Upper lobe of left lung (tissue), 6 donors: Measurements from ENCODE around the gene ELOVL5. TPM values are rescaled to one million over a fixed set of nuclear protein-coding genes. Genes with fewer than 3 reads are reported as not detected.

Experiments
- ATAC-seq, 2 donors: fragments of 200-7000 bp; cut with Tn5 transposase; one replicate each; pipeline ENCODE4 v1.9.1; 2022; ENCODE audit warnings: mild to moderate bottlenecking in 2 of 2, moderate library complexity in 2 of 2; ENCODE audit not compliant: low FRiP score in 2 of 2
- DNase-seq, 2 donors: peaks; one replicate each; pipeline ENCODE4 v3.0.0-alpha.2; 2019 to 2020
- H3K27ac ChIP-seq, 4 donors: fragments of 200-600 bp; sonication (generic); one replicate each; pipeline ENCODE4 v1.5.1; 2016 to 2019
- H3K27me3 ChIP-seq, 4 donors: fragments of 200-600 bp; sonication (generic); one replicate each; pipeline ENCODE4 v1.5.1; 2017 to 2019
- H3K36me3 ChIP-seq, 4 donors: fragments of 200-600 bp; sonication (generic); one replicate each; pipeline ENCODE4 v1.5.1; 2016 to 2019
- H3K4me1 ChIP-seq, 4 donors: fragments of 200-600 bp; sonication (generic); one replicate each; pipeline ENCODE4 v1.5.1; 2018 to 2019
- H3K4me3 ChIP-seq, 4 donors: fragments of 200-600 bp; sonication (generic); one replicate each; pipeline ENCODE4 v1.5.1; 2017 to 2019; ENCODE audit warnings: mild to moderate bottlenecking in 2 of 4, moderate library complexity in 1 of 4
- H3K9me3 ChIP-seq, 4 donors: fragments of 200-600 bp; sonication (generic); one replicate each; pipeline ENCODE4 v1.5.1; 2018 to 2019
- EP300 ChIP-seq, 4 donors: sonication (generic); formaldehyde crosslinking; IDR thresholded peaks; one replicate each; pipeline ENCODE4 v1.5.1; 2017; ENCODE audit warnings: antibody characterized with exemption in 4 of 4, control low read depth in 2 of 4
- POLR2A ChIP-seq, 4 donors: fragments of 450-650 bp; IDR thresholded peaks; one replicate each; pipeline ENCODE4 v1.5.1; 2016 to 2017; ENCODE audit warnings: antibody characterized with exemption in 4 of 4, mild to moderate bottlenecking in 2 of 4
- POLR2AphosphoS5 ChIP-seq, 2 donors: sonication (generic); formaldehyde crosslinking; IDR thresholded peaks; one replicate each; pipeline ENCODE4 v1.5.1; 2017; ENCODE audit warnings: antibody characterized with exemption in 2 of 2
- WGBS, 2 donors: methylation state at CpG; one replicate each; pipeline ENCODE4 v1.1.5; 2017 to 2018; 5-methylcytosine and 5-hydroxymethylcytosine counted together
- total RNA-seq, 6 donors: library from RNA; depleted of rRNA in 4 of 6; stranded (reverse); fragments of >200 nt in 4 of 6; gene quantifications; one replicate each; pipeline versions ENCODE4 v1.1.0 to v1.2.1, GENCODE V29; 2016 to 2021
- TF ChIP-seq, protein P1 (sequence below), 6 experiments: fragments of 450-650 bp in 4 of 6; fragments of 200-600 bp in 2 of 6; sonication (generic) in 2 of 6; IDR thresholded peaks; one replicate each; pipeline ENCODE4 v1.5.1; 2016 to 2019; ENCODE audit warnings: antibody characterized with exemption in 6 of 6
- donor health status: DM: no; HTN: no; CAD: no; lungs with moderate emphysema.
- donor health status: DM: no; HTN: yes; CAD: no; lungs with severe emphysema.

Gene ELOVL5
- total RNA-seq, 6 donors from 2014 or later = 67.1 to 132 (median 81.2) TPM

DNA sequence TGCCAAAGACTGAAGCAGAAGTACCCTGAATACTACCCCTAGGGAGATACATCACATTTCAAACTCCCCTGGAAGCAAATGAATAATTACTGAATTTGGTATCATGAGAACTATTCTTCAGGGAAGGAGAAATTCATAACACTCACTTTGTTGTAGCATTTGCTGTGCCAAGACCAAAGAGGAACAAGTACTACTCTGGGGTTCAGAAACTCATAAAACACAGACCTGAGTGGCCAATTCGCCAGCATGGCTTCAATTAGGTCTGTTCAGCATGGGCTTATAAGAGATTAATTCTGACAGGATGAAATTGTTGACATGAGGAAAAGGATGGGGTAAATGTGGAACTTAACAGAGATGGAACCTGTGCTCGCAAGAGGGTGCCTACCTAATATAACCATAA is 6.5 kb downstream of the ELOVL5 start:
- ATAC-seq (no peak), DNase-seq (no peak)
- no peak overlapping the region for H3K27ac ChIP-seq
- no peaks in the 10 kb centered on the region for H3K9me3 ChIP-seq
- H3K4me3 ChIP-seq = no peak overlapping the region
- no peaks in the 10 kb centered on the region for H3K27me3 ChIP-seq
- no peak for TF ChIP-seq POLR2AphosphoS5 (IDR thresholded peaks at IDR 0.05)
- no peak for TF ChIP-seq POLR2A (IDR thresholded peaks at IDR 0.05)
- TF ChIP-seq EP300 (IDR thresholded peaks at IDR 0.05) = no peak
- TF ChIP-seq, protein P1, sequence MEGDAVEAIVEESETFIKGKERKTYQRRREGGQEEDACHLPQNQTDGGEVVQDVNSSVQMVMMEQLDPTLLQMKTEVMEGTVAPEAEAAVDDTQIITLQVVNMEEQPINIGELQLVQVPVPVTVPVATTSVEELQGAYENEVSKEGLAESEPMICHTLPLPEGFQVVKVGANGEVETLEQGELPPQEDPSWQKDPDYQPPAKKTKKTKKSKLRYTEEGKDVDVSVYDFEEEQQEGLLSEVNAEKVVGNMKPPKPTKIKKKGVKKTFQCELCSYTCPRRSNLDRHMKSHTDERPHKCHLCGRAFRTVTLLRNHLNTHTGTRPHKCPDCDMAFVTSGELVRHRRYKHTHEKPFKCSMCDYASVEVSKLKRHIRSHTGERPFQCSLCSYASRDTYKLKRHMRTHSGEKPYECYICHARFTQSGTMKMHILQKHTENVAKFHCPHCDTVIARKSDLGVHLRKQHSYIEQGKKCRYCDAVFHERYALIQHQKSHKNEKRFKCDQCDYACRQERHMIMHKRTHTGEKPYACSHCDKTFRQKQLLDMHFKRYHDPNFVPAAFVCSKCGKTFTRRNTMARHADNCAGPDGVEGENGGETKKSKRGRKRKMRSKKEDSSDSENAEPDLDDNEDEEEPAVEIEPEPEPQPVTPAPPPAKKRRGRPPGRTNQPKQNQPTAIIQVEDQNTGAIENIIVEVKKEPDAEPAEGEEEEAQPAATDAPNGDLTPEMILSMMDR (IDR thresholded peaks at IDR 0.05) = no peak
- no peaks in the 10 kb centered on the region for H3K36me3 ChIP-seq
- H3K4me1 ChIP-seq = peaks cover 10 to 47% (median 26%) of the 10 kb centered on the region in 4 donors
- 67 to 74% methylated on average over 2 of the region's 2 CpGs for WGBS, 2 donors

DNA sequence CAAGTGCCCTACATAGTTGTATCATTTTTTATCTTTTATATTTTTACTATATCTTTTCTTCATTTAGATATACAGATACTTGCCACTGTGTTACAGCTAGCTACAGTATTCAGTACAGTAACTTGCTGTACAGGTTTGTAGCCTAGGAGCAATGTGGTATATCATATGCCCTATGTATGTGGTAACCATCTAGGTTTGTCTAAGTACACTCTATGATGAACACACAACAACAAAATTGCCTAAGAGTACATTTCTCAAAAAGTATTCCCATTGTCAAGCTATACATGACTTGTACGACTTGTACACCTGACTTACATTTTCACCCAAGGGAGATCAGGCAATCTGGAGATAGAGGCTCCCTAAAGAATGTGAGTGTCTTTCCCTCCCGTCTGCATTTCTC is 8.2 kb downstream of the ELOVL5 start:
- TF ChIP-seq POLR2AphosphoS5 (IDR thresholded peaks at IDR 0.05) (no peak), EP300 (IDR thresholded peaks at IDR 0.05) (no peak), POLR2A (IDR thresholded peaks at IDR 0.05) (no peak)
- TF ChIP-seq, protein P1 (IDR thresholded peaks at IDR 0.05) = no peak
- Histone ChIP-seq H3K4me1 (peaks cover 24 to 51% (median 38%) of the 10 kb centered on the region in 4 donors), H3K27ac (no peak overlapping the region)

DNA sequence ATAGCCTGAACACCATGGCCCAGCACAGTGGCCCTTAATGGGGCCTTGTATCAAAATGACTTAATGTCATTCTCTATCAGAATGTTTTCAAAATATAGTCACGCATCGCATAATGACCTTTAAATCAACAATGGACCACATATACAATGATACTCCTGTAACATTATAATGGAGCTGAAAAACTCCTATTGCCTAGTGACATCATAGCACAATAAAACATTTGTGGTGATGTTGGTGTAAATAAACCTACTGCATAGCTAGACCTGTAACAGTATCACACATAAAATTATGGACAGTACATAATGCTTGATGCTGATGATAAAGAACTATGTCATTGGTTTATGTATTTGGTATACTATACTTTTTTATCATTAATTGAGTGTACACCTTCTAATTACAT is 9.3 kb downstream of the ELOVL5 start:
- Histone ChIP-seq H3K27ac (no peak overlapping the region), H3K4me3 (no peak overlapping the region), H3K9me3 (no peaks in the 10 kb centered on the region), H3K36me3 (no peaks in the 10 kb centered on the region), H3K4me1 (peaks cover 33 to 56% (median 41%) of the 10 kb centered on the region in 4 donors), H3K27me3 (no peaks in the 10 kb centered on the region)
- DNase-seq = no peak
- WGBS, 2 donors = 95 to 97% methylated on average over 2 of the region's 2 CpGs
- no peak for TF ChIP-seq EP300 (IDR thresholded peaks at IDR 0.05)
- TF ChIP-seq POLR2AphosphoS5 (IDR thresholded peaks at IDR 0.05) = no peak
- TF ChIP-seq, protein P1 (IDR thresholded peaks at IDR 0.05) = no peak
- no peak for TF ChIP-seq POLR2A (IDR thresholded peaks at IDR 0.05)
- no peak for ATAC-seq

More for the DNA sequence above, 8.2 kb downstream of the ELOVL5 start:
- no peaks in the 10 kb centered on the region for H3K27me3 ChIP-seq
- 84 to 92% methylated on average over 2 of the region's 2 CpGs for WGBS, 2 donors
- H3K36me3 ChIP-seq = no peaks in the 10 kb centered on the region
- DNase-seq (no peak), ATAC-seq (no peak)
- H3K9me3 ChIP-seq = no peaks in the 10 kb centered on the region
- no peak overlapping the region for H3K4me3 ChIP-seq

DNA sequence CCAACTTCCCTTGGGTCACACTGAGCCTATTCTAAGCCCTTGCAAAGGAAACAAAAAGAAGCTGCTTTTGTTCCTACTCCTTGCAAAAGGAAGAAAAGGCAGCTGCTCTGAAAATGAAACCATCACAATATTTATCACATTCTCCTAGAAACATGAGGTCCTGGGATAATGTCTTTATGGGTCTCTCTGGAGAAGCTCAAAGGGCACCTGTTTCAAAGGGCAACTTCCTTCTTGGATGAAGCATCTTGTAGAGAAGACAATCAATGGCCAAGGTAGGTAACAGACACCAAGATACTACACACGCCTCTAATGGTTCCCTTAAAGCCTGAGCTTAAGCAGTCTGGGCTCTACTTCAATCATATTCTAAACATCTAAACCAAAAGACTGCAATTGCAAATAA is 10.4 kb downstream of the ELOVL5 start:
- Histone ChIP-seq H3K4me3 (no peak overlapping the region), H3K27me3 (no peaks in the 10 kb centered on the region), H3K4me1 (peaks cover 30 to 66% (median 39%) of the 10 kb centered on the region in 4 donors), H3K27ac (no peak overlapping the region), H3K36me3 (no peaks in the 10 kb centered on the region), H3K9me3 (no peaks in the 10 kb centered on the region)
- no peak for ATAC-seq
- WGBS, 2 donors = 88 to 95% methylated on average over 1 of the region's 1 CpG
- TF ChIP-seq POLR2AphosphoS5 (IDR thresholded peaks at IDR 0.05) (no peak), POLR2A (IDR thresholded peaks at IDR 0.05) (no peak), EP300 (IDR thresholded peaks at IDR 0.05) (no peak)
- TF ChIP-seq, protein P1 (IDR thresholded peaks at IDR 0.05) = no peak
- no peak for DNase-seq

DNA sequence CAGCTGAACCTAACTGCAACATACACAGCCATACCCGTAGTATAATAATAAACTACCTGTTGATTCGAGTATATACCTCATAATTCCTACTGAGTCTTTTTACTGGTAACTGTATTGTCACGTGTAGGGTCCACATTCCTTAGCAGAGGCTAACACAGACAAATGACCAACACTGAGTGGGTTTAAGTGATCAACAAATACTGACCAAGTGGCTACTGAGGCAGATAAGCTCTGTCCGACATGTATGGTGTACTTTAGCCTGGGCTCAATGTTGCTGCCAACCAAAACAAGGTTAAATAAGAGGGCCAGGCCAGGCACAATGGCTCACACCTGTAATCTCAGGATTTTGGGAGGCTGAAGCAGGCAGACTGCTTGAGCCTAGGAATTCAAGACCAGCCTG is 12.7 kb downstream of the ELOVL5 start:
- Histone ChIP-seq H3K36me3 (no peaks in the 10 kb centered on the region), H3K4me1 (peaks cover 28 to 62% (median 34%) of the 10 kb centered on the region in 4 donors), H3K9me3 (no peaks in the 10 kb centered on the region), H3K4me3 (peak overlapping the region in 2 of 4 donors; percentile 17 to 29), H3K27ac (peak overlapping the region; percentile 65 to 86 (median 78)), H3K27me3 (no peaks in the 10 kb centered on the region)
- ATAC-seq (peak; percentile 33 to 74), DNase-seq (peak in 1 of 2 donors; percentile 28)
- WGBS, 2 donors = 53 to 77% methylated on average over 4 of the region's 4 CpGs
- TF ChIP-seq POLR2AphosphoS5 (IDR thresholded peaks at IDR 0.05) (no peak), EP300 (IDR thresholded peaks at IDR 0.05) (no peak), POLR2A (IDR thresholded peaks at IDR 0.05) (no peak)
- TF ChIP-seq, protein P1 (IDR thresholded peaks at IDR 0.05) = no peak
